CD4-positive, alpha-beta T cell treated with Interleukin-4 for 4 hours (primary cell): ENCODE results near the gene TBXA2R.

Source experiments
- DNase-seq: peaks from one replicate; pipeline ENCODE4 v3.0.0-alpha.2; 2020

Gene TBXA2R

GRCh38 chr19:3550947-3551791 lies 55.5 kb downstream of the TBXA2R start:
- no peak for DNase-seq

GRCh38 chr19:3549816-3550215 lies 56.9 kb downstream of the TBXA2R start:
- no peak for DNase-seq

DNA sequence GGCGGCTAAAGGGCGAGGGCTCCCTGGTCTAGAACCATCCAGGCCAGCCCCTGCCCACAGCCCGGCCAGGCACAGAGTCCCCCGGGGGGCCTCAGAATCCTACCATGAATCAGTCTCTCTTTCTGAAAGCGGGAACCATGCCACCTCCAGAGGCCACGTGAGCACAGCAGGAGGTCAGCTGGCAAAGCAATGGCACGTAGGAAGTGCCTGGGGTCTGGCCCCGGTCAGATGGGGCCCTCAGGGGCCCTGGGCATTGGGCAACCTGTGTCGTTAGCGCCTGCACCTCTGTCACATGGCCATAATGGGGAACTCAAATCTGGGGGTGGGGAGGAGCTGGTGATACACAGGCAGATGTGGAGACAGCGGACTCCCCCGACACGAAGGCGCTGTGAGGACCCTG lies 58.1 kb downstream of the TBXA2R start:
- DNase-seq = no peak

- no peak for DNase-seq
These were observed 58.9 kb downstream of the TBXA2R start for GRCh38 chr19:3547767-3548282.

DNA sequence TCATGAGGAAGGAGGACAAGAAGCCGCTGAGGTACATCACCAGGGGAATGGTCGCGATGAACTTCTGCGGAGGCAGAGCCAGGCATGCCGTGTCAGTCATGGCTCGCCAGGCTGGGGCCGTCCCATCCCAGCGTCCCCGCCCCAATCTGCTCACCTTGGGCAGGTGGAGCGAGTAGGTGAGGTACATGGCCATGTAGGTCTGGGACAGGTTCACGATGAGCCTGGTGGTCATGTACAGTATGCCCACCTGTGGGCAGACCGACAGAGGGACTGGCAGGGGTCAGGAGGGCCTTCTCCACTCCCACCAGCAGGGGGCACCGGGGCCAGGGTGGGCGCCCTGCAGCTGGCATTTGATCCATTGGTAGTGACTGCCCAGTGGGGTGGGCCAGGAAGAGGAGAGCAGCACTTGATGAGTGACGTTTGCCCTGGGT lies 59.4 kb downstream of the TBXA2R start:
- DNase-seq = no peak

DNA sequence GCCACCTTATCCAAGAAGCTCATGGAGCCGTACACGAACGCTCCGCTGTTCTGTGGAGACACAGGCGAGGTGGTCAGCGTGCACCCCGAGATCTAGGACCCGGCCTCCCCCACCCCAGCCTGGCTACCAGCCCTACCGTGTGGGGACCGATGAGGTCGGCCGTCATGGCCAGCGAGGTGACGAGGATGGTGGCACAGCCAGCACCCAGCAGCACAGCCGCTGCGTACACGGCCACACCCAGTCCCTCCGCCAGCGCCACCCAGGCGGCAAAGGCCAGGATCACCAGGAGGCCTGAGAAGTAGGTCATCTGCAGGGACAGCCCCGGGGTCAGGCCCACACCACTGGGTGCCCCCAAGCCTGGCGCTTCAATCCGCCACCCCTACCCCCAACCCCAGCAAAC lies 60.6 kb downstream of the TBXA2R start:
- no peak for DNase-seq

- no peak for DNase-seq
These were observed 61.0 kb downstream of the TBXA2R start for GRCh38 chr19:3545669-3546034.

- peak; percentile 55 for DNase-seq
These were observed 61.7 kb downstream of the TBXA2R start for GRCh38 chr19:3544742-3545668.
